Measurements from ENCODE around the gene FAM43B.

FAM43B gene

GRCh38 chr1:20593756-20594155 lies 41.4 kb downstream of the FAM43B start:
- no peak for DNase-seq

GRCh38 chr1:20594746-20595145 lies 42.4 kb downstream of the FAM43B start:
- no peak for DNase-seq

GRCh38 chr1:20596106-20596505 lies 43.7 kb downstream of the FAM43B start:
- DNase-seq: no peak

GRCh38 chr1:20597650-20598049 lies 45.3 kb downstream of the FAM43B start:
- DNase-seq: peak; percentile 70

- no peak for DNase-seq
Observed at GRCh38 chr1:20600156-20600555, 47.8 kb downstream of the FAM43B start.

GRCh38 chr1:20601129-20601825 lies 48.9 kb downstream of the FAM43B start:
- DNase-seq: no peak

- peak; percentile 44 for DNase-seq
Observed at GRCh38 chr1:20602851-20603450, 50.6 kb downstream of the FAM43B start.

- peak; percentile 45 for DNase-seq
Observed at GRCh38 chr1:20603504-20604464, 51.4 kb downstream of the FAM43B start.
